Hepatocyte (in vitro differentiated cells): ENCODE data around the gene NF2.

Source experiments
- EZH2 ChIP-seq: fragments of 200-600 bp; sonication (generic); IDR thresholded peaks from 2 replicates; pipeline ENCODE4 v1.6.1; 2016; ENCODE audit warnings: antibody characterized with exemption, mild to moderate bottlenecking, borderline replicate concordance
- EZH2phosphoT487 ChIP-seq: fragments of 200-600 bp; sonication (generic); IDR thresholded peaks from one replicate; pipeline ENCODE4 v1.6.1; 2018; ENCODE audit warnings: antibody characterized with exemption, mild to moderate bottlenecking, low read depth, moderate library complexity; ENCODE audit not compliant: unreplicated experiment, severe bottlenecking
- TF ChIP-seq, protein P1 (sequence below): fragments of 200-600 bp; sonication (generic); IDR thresholded peaks from 2 replicates; pipeline ENCODE4 v1.5.1; 2016; ENCODE audit warnings: antibody characterized with exemption, mild to moderate bottlenecking; ENCODE audit not compliant: poor library complexity

DNA sequence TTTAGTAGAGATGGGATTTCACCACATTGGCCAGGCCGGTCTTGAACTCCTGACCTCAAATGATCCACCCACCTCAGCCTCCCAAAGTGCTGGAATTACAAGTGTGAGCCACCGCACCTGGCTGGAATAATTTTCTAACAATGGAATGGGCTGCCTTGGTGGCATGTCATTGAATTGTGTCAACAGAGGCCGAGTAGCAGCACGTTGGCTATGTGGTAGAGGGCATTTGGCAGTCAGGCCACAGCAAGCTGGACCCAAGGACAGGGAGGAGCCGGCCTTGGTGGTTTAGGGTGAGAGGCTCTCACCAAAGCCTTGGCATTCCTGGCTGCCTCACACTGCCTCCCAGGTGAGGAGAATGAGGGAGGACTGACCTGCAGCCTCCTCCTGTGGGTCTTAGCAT, 18.5 kb upstream of the NF2 start:
- TF ChIP-seq, protein P1, sequence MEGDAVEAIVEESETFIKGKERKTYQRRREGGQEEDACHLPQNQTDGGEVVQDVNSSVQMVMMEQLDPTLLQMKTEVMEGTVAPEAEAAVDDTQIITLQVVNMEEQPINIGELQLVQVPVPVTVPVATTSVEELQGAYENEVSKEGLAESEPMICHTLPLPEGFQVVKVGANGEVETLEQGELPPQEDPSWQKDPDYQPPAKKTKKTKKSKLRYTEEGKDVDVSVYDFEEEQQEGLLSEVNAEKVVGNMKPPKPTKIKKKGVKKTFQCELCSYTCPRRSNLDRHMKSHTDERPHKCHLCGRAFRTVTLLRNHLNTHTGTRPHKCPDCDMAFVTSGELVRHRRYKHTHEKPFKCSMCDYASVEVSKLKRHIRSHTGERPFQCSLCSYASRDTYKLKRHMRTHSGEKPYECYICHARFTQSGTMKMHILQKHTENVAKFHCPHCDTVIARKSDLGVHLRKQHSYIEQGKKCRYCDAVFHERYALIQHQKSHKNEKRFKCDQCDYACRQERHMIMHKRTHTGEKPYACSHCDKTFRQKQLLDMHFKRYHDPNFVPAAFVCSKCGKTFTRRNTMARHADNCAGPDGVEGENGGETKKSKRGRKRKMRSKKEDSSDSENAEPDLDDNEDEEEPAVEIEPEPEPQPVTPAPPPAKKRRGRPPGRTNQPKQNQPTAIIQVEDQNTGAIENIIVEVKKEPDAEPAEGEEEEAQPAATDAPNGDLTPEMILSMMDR: no peak
- TF ChIP-seq EZH2phosphoT487: no peak
- TF ChIP-seq EZH2: no peak
